HG03097 (cell line): Measurements from ENCODE around the gene CACNB2.
"Not testable (repeated sequence)": the region's sequence is repeated elsewhere in the genome, so short reads cannot be mapped to it uniquely, and the experiment has no call there.

Experiments
- ATAC-seq: cut with Tn5 transposase; IDR thresholded peaks from one replicate; pipeline ENCODE4 v1.9.1; 2021; ENCODE audit not compliant: unreplicated experiment, low FRiP score

Gene CACNB2

GRCh38 chr10:18144396-18144795 lies 4.2 kb downstream of the CACNB2 start:
- no peak for ATAC-seq

- no peak for ATAC-seq
These were observed 4.7 kb downstream of the CACNB2 start for GRCh38 chr10:18144928-18145327.

- no peak for ATAC-seq
These were observed 5.4 kb downstream of the CACNB2 start for GRCh38 chr10:18145652-18146051.

- no peak for ATAC-seq
These were observed 9.1 kb downstream of the CACNB2 start for GRCh38 chr10:18149196-18149800.

GRCh38 chr10:18151356-18151890 lies 11.2 kb downstream of the CACNB2 start:
- no peak for ATAC-seq

GRCh38 chr10:18153381-18153780 lies 13.2 kb downstream of the CACNB2 start:
- not testable (repeated sequence) for ATAC-seq

- ATAC-seq, result no peak
These were observed 15.1 kb downstream of the CACNB2 start for GRCh38 chr10:18155321-18155720.

GRCh38 chr10:18156797-18157196 lies 16.6 kb downstream of the CACNB2 start:
- not testable (repeated sequence) for ATAC-seq

GRCh38 chr10:18157881-18158280 lies 17.7 kb downstream of the CACNB2 start:
- ATAC-seq, result no peak

GRCh38 chr10:18158773-18159265 lies 18.6 kb downstream of the CACNB2 start:
- ATAC-seq, result no peak

GRCh38 chr10:18159557-18159956 lies 19.3 kb downstream of the CACNB2 start:
- ATAC-seq, result no peak

GRCh38 chr10:18162021-18162627 lies 21.9 kb downstream of the CACNB2 start:
- ATAC-seq, result no peak

GRCh38 chr10:18164093-18164492 lies 23.9 kb downstream of the CACNB2 start:
- no peak for ATAC-seq

- no peak for ATAC-seq
These were observed 24.6 kb downstream of the CACNB2 start for GRCh38 chr10:18164748-18165361.

- ATAC-seq, result no peak
These were observed 38.7 kb downstream of the CACNB2 start for GRCh38 chr10:18178854-18179483.

- ATAC-seq, result no peak
These were observed 39.7 kb downstream of the CACNB2 start for GRCh38 chr10:18179891-18180290.

GRCh38 chr10:18181382-18181781 lies 41.2 kb downstream of the CACNB2 start:
- not testable (repeated sequence) for ATAC-seq

- no peak for ATAC-seq
These were observed 45.4 kb downstream of the CACNB2 start for GRCh38 chr10:18185621-18186020.

- no peak for ATAC-seq
These were observed 50.6 kb downstream of the CACNB2 start for GRCh38 chr10:18190840-18191239.

- ATAC-seq, result no peak
These were observed 54.4 kb downstream of the CACNB2 start for GRCh38 chr10:18194634-18195033.
